K562 (cell line): ENCODE results near the gene SLX9. TPM values are rescaled to one million over a fixed set of nuclear protein-coding genes. Genes with fewer than 3 reads are reported as not detected.

Experiments used
- ATF2 ChIP-seq: sonication (generic); formaldehyde crosslinking; IDR thresholded peaks from 2 replicates; pipeline ENCODE4 v1.8.1; 2022; ENCODE audit warnings: missing genetic modification reagents
- DACH1 ChIP-seq: fragments of 450-650 bp; IDR thresholded peaks from 2 replicates; pipeline ENCODE4 v1.6.1; 2018; ENCODE audit not compliant: partially characterized antibody
- FOXA3 ChIP-seq, 2 experiments: fragments of 450-650 bp in 1 of 2; sonication (generic) in 1 of 2; formaldehyde crosslinking; IDR thresholded peaks in 1 of 2; conservative IDR thresholded peaks in 1 of 2; 2 replicates each; pipeline versions ENCODE4 v1.4.0 to v1.8.0; 2020 to 2022; ENCODE audit warnings: mild to moderate bottlenecking in 2 of 2, missing genetic modification reagents in 1 of 2
- FOXK2 ChIP-seq, 2 experiments: fragments of 450-650 bp; IDR thresholded peaks in 1 of 2; conservative IDR thresholded peaks in 1 of 2; 2 replicates each; pipeline ENCODE4 v1.6.1; 2016; ENCODE audit warnings: low read depth in 2 of 2, mild to moderate bottlenecking in 1 of 2
- GATA2 ChIP-seq: sonication (generic); formaldehyde crosslinking; IDR thresholded peaks from 2 replicates; pipeline ENCODE4 v1.4.0; 2020; ENCODE audit warnings: mild to moderate bottlenecking, missing genetic modification reagents
- JUND ChIP-seq, 2 experiments: IDR thresholded peaks; 2 replicates in 1 of 2; 3 replicates in 1 of 2; pipeline ENCODE4 v1.6.1; 2011; ENCODE audit warnings: borderline replicate concordance in 2 of 2, low read depth in 2 of 2, low read length in 2 of 2, improper control_type of control experiment in 1 of 2, missing biosample characterization in 1 of 2, missing genetic modification characterization in 1 of 2, missing genetic modification reagents in 1 of 2
- LCOR ChIP-seq: sonication (generic); formaldehyde crosslinking; IDR thresholded peaks from 2 replicates; pipeline ENCODE4 v1.8.0; 2022; ENCODE audit warnings: mild to moderate bottlenecking, missing genetic modification reagents
- RBM15 ChIP-seq: fragments of 200-400 bp; formaldehyde crosslinking; IDR thresholded peaks from 2 replicates; pipeline ENCODE4 v1.6.1; 2018; ENCODE audit warnings: mild to moderate bottlenecking, low read length, moderate library complexity; ENCODE audit not compliant: insufficient read depth
- SMARCB1 ChIP-seq: IDR thresholded peaks from 2 replicates; pipeline ENCODE4 v1.6.1; 2011; ENCODE audit warnings: improper control_type of control experiment, low read depth; ENCODE audit not compliant: insufficient read length
- THRAP3 ChIP-seq: fragments of 450-650 bp; IDR thresholded peaks from 2 replicates; pipeline ENCODE4 v1.6.1; 2016; ENCODE audit warnings: mild to moderate bottlenecking, inconsistent platforms, borderline replicate concordance
- ZNF23 ChIP-seq: fragments of 250-450 bp; sonication (Bioruptor Pico); IDR thresholded peaks from 2 replicates; pipeline ENCODE4 v1.4.0; 2020; ENCODE audit warnings: mild to moderate bottlenecking
- polyA plus RNA-seq, 8 experiments: library from polyadenylated mRNA; depleted of rRNA in 4 of 8; stranded (reverse) in 5 of 8; unstranded in 3 of 8; fragments of >200 nt; fragmentation: Nextera tagmentation in 2 of 8; fragmentation: Illumina TruSeq in 1 of 8; extraction: Ambion mirVana in 2 of 8; extraction: Trizol in 1 of 8; gene quantifications; 2 replicates each; pipeline versions ENCODE4 v1.2.1 to v1.2.3, GENCODE V29; 2011 to 2014; ENCODE audit warnings: inconsistent platforms in 1 of 8, missing spikeins in 1 of 8
- total RNA-seq, 7 experiments: library from RNA; depleted of rRNA in 6 of 7; stranded (reverse); fragments of >200 nt in 6 of 7; fragmentation: Illumina TruSeq in 2 of 7; extraction: Trizol in 2 of 7; gene quantifications; 2 replicates each; pipeline versions ENCODE4 v1.2.1 to v1.2.3, GENCODE V29; 2011 to 2021; ENCODE audit warnings: low replicate concordance in 1 of 7
- TF ChIP-seq, protein P1 (sequence below): IDR thresholded peaks from 2 replicates; pipeline ENCODE4 v1.6.1; 2016; ENCODE audit warnings: missing genetic modification characterization, missing compliant biosample characterization
- TF ChIP-seq, protein P2 (sequence below): fragments of 450-650 bp; IDR thresholded peaks from 2 replicates; pipeline ENCODE4 v1.6.1; 2016; ENCODE audit warnings: mild to moderate bottlenecking, moderate library complexity

SLX9 gene
- total and polyA plus RNA-seq, 9 of the 15 experiments (the other 6 are each of a cell fraction or from before 2014, with no cell fraction given): 1.2 to 75.5 (median 16.5) TPM

DNA sequence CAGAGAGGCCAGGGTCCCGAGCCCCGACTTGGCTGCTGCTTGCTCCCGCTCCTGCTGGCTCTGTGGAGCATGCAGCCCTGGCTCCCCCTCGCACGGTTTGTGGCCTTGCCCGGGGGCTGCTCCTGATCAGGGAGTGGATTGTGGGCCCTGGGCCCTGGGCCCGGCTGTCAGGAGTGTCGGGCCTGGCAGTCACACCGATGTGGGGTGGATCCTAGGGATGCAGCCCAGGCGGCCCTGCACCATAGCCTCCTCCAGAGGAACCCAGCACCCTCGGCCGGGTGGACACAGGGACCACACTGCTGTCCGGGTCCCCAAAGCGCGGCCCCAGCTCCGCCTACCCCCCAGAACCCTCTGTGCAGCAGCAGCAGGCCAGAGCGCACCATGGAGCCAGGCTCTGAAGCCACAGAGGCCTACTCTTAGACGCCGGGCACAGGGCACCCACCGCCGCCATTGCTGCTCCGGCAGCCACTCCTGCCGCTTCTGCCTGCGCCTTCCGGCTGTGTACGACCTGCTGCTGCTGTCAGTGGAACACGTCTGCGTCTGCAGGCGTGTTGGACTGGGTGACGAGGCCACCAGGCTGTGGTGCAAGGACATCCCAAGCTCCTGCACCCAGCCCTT lies 9.4 kb downstream of the SLX9 start (continued):
- TF ChIP-seq ZNF23 (CRISPR knock-in tag) (no peak), GATA2 (CRISPR knock-in tag) (no peak), RBM15 (no peak), DACH1 (no peak), FOXA3 (CRISPR knock-in tag; conservative IDR thresholded peaks at IDR 0.05 in 1 of 2, IDR thresholded peaks at IDR 0.05 in 1 of 2) (peak in 1 of 2 experiments; percentile 45; a peak in 1 of 4 replicates), FOXK2 (conservative IDR thresholded peaks at IDR 0.05 in 1 of 2, IDR thresholded peaks at IDR 0.05 in 1 of 2; ENCODE audit: low read depth in 2 of 2) (no peak), SMARCB1 (no peak), ATF2 (CRISPR knock-in tag) (no peak), LCOR (no peak), THRAP3 (no peak), JUND (IDR thresholded peaks at IDR 0.05; ENCODE audit: borderline replicate concordance, low read depth, low read length) (no peak), JUND (tag; IDR thresholded peaks at IDR 0.05; ENCODE audit: borderline replicate concordance, low read depth, low read length) (no peak)
- TF ChIP-seq, protein P1, sequence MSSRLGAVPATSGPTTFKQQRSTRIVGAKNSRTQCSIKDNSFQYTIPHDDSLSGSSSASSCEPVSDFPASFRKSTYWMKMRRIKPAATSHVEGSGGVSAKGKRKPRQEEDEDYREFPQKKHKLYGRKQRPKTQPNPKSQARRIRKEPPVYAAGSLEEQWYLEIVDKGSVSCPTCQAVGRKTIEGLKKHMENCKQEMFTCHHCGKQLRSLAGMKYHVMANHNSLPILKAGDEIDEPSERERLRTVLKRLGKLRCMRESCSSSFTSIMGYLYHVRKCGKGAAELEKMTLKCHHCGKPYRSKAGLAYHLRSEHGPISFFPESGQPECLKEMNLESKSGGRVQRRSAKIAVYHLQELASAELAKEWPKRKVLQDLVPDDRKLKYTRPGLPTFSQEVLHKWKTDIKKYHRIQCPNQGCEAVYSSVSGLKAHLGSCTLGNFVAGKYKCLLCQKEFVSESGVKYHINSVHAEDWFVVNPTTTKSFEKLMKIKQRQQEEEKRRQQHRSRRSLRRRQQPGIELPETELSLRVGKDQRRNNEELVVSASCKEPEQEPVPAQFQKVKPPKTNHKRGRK: no peak
- TF ChIP-seq, protein P2, sequence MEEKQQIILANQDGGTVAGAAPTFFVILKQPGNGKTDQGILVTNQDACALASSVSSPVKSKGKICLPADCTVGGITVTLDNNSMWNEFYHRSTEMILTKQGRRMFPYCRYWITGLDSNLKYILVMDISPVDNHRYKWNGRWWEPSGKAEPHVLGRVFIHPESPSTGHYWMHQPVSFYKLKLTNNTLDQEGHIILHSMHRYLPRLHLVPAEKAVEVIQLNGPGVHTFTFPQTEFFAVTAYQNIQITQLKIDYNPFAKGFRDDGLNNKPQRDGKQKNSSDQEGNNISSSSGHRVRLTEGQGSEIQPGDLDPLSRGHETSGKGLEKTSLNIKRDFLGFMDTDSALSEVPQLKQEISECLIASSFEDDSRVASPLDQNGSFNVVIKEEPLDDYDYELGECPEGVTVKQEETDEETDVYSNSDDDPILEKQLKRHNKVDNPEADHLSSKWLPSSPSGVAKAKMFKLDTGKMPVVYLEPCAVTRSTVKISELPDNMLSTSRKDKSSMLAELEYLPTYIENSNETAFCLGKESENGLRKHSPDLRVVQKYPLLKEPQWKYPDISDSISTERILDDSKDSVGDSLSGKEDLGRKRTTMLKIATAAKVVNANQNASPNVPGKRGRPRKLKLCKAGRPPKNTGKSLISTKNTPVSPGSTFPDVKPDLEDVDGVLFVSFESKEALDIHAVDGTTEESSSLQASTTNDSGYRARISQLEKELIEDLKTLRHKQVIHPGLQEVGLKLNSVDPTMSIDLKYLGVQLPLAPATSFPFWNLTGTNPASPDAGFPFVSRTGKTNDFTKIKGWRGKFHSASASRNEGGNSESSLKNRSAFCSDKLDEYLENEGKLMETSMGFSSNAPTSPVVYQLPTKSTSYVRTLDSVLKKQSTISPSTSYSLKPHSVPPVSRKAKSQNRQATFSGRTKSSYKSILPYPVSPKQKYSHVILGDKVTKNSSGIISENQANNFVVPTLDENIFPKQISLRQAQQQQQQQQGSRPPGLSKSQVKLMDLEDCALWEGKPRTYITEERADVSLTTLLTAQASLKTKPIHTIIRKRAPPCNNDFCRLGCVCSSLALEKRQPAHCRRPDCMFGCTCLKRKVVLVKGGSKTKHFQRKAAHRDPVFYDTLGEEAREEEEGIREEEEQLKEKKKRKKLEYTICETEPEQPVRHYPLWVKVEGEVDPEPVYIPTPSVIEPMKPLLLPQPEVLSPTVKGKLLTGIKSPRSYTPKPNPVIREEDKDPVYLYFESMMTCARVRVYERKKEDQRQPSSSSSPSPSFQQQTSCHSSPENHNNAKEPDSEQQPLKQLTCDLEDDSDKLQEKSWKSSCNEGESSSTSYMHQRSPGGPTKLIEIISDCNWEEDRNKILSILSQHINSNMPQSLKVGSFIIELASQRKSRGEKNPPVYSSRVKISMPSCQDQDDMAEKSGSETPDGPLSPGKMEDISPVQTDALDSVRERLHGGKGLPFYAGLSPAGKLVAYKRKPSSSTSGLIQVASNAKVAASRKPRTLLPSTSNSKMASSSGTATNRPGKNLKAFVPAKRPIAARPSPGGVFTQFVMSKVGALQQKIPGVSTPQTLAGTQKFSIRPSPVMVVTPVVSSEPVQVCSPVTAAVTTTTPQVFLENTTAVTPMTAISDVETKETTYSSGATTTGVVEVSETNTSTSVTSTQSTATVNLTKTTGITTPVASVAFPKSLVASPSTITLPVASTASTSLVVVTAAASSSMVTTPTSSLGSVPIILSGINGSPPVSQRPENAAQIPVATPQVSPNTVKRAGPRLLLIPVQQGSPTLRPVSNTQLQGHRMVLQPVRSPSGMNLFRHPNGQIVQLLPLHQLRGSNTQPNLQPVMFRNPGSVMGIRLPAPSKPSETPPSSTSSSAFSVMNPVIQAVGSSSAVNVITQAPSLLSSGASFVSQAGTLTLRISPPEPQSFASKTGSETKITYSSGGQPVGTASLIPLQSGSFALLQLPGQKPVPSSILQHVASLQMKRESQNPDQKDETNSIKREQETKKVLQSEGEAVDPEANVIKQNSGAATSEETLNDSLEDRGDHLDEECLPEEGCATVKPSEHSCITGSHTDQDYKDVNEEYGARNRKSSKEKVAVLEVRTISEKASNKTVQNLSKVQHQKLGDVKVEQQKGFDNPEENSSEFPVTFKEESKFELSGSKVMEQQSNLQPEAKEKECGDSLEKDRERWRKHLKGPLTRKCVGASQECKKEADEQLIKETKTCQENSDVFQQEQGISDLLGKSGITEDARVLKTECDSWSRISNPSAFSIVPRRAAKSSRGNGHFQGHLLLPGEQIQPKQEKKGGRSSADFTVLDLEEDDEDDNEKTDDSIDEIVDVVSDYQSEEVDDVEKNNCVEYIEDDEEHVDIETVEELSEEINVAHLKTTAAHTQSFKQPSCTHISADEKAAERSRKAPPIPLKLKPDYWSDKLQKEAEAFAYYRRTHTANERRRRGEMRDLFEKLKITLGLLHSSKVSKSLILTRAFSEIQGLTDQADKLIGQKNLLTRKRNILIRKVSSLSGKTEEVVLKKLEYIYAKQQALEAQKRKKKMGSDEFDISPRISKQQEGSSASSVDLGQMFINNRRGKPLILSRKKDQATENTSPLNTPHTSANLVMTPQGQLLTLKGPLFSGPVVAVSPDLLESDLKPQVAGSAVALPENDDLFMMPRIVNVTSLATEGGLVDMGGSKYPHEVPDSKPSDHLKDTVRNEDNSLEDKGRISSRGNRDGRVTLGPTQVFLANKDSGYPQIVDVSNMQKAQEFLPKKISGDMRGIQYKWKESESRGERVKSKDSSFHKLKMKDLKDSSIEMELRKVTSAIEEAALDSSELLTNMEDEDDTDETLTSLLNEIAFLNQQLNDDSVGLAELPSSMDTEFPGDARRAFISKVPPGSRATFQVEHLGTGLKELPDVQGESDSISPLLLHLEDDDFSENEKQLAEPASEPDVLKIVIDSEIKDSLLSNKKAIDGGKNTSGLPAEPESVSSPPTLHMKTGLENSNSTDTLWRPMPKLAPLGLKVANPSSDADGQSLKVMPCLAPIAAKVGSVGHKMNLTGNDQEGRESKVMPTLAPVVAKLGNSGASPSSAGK: no peak
